WTC11 (cell line): ENCODE data around the gene GPR153. TPM values are rescaled to one million over a fixed set of nuclear protein-coding genes. Genes with fewer than 3 reads are reported as not detected.

Source experiments
- ATAC-seq: fragments of 200-7000 bp; cut with Tn5 transposase; 2 replicates; pipeline ENCODE4 v1.10.0; 2021; ENCODE audit warnings: mild to moderate bottlenecking, moderate library complexity
- CTCF ChIA-PET: fragments of 300-600 bp; sonication (Branson Sonifier 250); formaldehyde crosslinking; loops from one replicate; lab custom pipeline; 2021; ENCODE audit warnings: antibody characterized with exemption; lab: Charles Lee
- POLR2A ChIA-PET: fragments of 350-600 bp; sonication (Branson Sonifier 250); formaldehyde crosslinking; loops from one replicate; lab custom pipeline; 2021; ENCODE audit warnings: antibody characterized with exemption; lab: Charles Lee
- DNase-seq: peaks from one replicate; pipeline ENCODE4 v3.0.0; 2021; ENCODE audit warnings: low spot score
- H3K27ac Mint-ChIP-seq: 2 replicates; pipeline ENCODE4 v1.8.0; 2021; ENCODE audit warnings: mixed read lengths
- H3K27me3 Mint-ChIP-seq: 2 replicates; pipeline ENCODE4 v1.8.0; 2021; ENCODE audit warnings: low read depth, mild to moderate bottlenecking, moderate library complexity, mixed read lengths
- H3K36me3 Mint-ChIP-seq: 2 replicates; pipeline ENCODE4 v1.8.0; 2021; ENCODE audit warnings: mixed read lengths
- H3K4me1 Mint-ChIP-seq: 2 replicates; pipeline ENCODE4 v1.8.0; 2022; ENCODE audit warnings: mixed read lengths
- H3K4me3 Mint-ChIP-seq: 2 replicates; pipeline ENCODE4 v1.8.0; 2021; ENCODE audit warnings: mild to moderate bottlenecking, moderate library complexity, mixed read lengths
- H3K9me3 Mint-ChIP-seq: 2 replicates; pipeline ENCODE4 v1.8.0; 2021; ENCODE audit warnings: mixed read lengths
- FOXK1 ChIP-seq: sonication (generic); formaldehyde crosslinking; IDR thresholded peaks from 2 replicates; pipeline ENCODE4 v1.8.0; 2022; ENCODE audit warnings: mild to moderate bottlenecking, moderate library complexity, missing genetic modification reagents
- RELA ChIP-seq: sonication (generic); formaldehyde crosslinking; IDR thresholded peaks from 2 replicates; pipeline ENCODE4 v1.8.1; 2022; ENCODE audit warnings: missing genetic modification reagents, mild to moderate bottlenecking, borderline replicate concordance
- TEAD4 ChIP-seq: sonication (generic); formaldehyde crosslinking; IDR thresholded peaks from 2 replicates; pipeline ENCODE4 v1.8.0; 2022; ENCODE audit warnings: mild to moderate bottlenecking, missing genetic modification reagents
- ZNF232 ChIP-seq: sonication (generic); formaldehyde crosslinking; IDR thresholded peaks from 2 replicates; pipeline ENCODE4 v1.8.0; 2022; ENCODE audit warnings: mild to moderate bottlenecking, missing genetic modification reagents
- ZNF263 ChIP-seq: sonication (generic); formaldehyde crosslinking; IDR thresholded peaks from 2 replicates; pipeline ENCODE4 v1.8.1; 2022; ENCODE audit warnings: low read depth, mild to moderate bottlenecking, moderate library complexity, missing genetic modification reagents
- total RNA-seq: library from RNA; stranded (reverse); gene quantifications from 3 replicates; pipeline ENCODE4 v1.2.3, GENCODE V29; 2021
- TF ChIP-seq, protein P1 (sequence below): sonication (generic); formaldehyde crosslinking; IDR thresholded peaks from 2 replicates; pipeline ENCODE4 v1.8.1; 2022; ENCODE audit warnings: missing genetic modification reagents, borderline replicate concordance
- TF ChIP-seq, protein P2 (sequence below): sonication (generic); formaldehyde crosslinking; IDR thresholded peaks from 2 replicates; pipeline ENCODE4 v1.8.0; 2022; ENCODE audit warnings: missing genetic modification reagents
- TF ChIP-seq, protein P3 (sequence below): sonication (generic); formaldehyde crosslinking; IDR thresholded peaks from 2 replicates; pipeline ENCODE4 v1.8.1; 2023; ENCODE audit warnings: mild to moderate bottlenecking, missing genetic modification reagents
- TF ChIP-seq, protein P4 (sequence below): fragments of 250-450 bp; sonication (Bioruptor Pico); IDR thresholded peaks from 2 replicates; pipeline ENCODE4 v1.9.0; 2021; ENCODE audit warnings: mild to moderate bottlenecking
- TF ChIP-seq, protein P5 (sequence below): sonication (generic); formaldehyde crosslinking; IDR thresholded peaks from 2 replicates; pipeline ENCODE4 v1.8.1; 2022; ENCODE audit warnings: mild to moderate bottlenecking, moderate library complexity, missing genetic modification reagents
- TF ChIP-seq, protein P6 (sequence below): sonication (generic); formaldehyde crosslinking; conservative IDR thresholded peaks from 2 replicates; pipeline ENCODE4 v1.8.1; 2022; ENCODE audit warnings: mild to moderate bottlenecking, missing genetic modification reagents
- TF ChIP-seq, protein P7 (sequence below): sonication (generic); formaldehyde crosslinking; IDR thresholded peaks from 2 replicates; pipeline ENCODE4 v1.8.0; 2023; ENCODE audit warnings: missing genetic modification reagents

The GPR153 gene
- total RNA-seq, 1 experiment from 2014 or later = 13.4 TPM

DNA sequence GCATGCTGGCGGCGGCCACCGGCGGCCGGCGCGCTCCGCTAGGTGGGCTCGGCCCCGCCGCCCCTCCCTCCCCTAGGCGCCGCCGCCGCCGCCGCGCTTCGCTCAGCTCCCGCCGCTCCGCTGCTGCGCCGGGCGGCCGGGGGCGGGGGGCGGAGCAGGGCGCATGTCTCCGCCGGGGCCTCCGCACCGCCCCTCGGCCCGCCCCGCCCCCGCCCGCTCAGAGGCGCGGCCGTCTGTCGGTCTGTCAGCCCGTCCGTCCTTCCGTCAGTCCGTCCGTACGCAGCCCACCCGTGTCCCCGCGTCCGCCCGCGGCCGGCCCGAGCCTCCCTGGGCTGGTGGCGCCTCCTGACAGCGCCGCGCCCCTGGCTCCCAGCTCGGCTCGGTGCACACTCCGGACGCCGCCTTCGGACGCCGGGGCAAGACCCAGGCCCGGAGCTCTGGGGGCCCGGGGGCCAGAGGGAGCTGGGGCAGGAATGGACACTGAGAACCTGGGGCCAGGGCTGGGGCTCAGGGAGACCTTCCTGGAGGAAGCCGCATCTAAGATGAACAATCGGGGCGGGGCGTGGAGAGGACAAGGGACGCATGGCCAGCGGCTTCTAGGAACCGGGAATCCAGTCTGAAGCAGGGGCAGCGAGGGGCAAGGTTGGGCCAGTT is at the start of gene GPR153 (continued):
- TF ChIP-seq, protein P1, sequence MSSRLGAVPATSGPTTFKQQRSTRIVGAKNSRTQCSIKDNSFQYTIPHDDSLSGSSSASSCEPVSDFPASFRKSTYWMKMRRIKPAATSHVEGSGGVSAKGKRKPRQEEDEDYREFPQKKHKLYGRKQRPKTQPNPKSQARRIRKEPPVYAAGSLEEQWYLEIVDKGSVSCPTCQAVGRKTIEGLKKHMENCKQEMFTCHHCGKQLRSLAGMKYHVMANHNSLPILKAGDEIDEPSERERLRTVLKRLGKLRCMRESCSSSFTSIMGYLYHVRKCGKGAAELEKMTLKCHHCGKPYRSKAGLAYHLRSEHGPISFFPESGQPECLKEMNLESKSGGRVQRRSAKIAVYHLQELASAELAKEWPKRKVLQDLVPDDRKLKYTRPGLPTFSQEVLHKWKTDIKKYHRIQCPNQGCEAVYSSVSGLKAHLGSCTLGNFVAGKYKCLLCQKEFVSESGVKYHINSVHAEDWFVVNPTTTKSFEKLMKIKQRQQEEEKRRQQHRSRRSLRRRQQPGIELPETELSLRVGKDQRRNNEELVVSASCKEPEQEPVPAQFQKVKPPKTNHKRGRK = no peak
- TF ChIP-seq, protein P2, sequence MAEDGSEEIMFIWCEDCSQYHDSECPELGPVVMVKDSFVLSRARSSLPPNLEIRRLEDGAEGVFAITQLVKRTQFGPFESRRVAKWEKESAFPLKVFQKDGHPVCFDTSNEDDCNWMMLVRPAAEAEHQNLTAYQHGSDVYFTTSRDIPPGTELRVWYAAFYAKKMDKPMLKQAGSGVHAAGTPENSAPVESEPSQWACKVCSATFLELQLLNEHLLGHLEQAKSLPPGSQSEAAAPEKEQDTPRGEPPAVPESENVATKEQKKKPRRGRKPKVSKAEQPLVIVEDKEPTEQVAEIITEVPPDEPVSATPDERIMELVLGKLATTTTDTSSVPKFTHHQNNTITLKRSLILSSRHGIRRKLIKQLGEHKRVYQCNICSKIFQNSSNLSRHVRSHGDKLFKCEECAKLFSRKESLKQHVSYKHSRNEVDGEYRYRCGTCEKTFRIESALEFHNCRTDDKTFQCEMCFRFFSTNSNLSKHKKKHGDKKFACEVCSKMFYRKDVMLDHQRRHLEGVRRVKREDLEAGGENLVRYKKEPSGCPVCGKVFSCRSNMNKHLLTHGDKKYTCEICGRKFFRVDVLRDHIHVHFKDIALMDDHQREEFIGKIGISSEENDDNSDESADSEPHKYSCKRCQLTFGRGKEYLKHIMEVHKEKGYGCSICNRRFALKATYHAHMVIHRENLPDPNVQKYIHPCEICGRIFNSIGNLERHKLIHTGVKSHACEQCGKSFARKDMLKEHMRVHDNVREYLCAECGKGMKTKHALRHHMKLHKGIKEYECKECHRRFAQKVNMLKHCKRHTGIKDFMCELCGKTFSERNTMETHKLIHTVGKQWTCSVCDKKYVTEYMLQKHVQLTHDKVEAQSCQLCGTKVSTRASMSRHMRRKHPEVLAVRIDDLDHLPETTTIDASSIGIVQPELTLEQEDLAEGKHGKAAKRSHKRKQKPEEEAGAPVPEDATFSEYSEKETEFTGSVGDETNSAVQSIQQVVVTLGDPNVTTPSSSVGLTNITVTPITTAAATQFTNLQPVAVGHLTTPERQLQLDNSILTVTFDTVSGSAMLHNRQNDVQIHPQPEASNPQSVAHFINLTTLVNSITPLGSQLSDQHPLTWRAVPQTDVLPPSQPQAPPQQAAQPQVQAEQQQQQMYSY (CRISPR knock-in tag) = no peak
- TF ChIP-seq, protein P3, sequence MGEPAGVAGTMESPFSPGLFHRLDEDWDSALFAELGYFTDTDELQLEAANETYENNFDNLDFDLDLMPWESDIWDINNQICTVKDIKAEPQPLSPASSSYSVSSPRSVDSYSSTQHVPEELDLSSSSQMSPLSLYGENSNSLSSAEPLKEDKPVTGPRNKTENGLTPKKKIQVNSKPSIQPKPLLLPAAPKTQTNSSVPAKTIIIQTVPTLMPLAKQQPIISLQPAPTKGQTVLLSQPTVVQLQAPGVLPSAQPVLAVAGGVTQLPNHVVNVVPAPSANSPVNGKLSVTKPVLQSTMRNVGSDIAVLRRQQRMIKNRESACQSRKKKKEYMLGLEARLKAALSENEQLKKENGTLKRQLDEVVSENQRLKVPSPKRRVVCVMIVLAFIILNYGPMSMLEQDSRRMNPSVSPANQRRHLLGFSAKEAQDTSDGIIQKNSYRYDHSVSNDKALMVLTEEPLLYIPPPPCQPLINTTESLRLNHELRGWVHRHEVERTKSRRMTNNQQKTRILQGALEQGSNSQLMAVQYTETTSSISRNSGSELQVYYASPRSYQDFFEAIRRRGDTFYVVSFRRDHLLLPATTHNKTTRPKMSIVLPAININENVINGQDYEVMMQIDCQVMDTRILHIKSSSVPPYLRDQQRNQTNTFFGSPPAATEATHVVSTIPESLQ = no peak

DNA sequence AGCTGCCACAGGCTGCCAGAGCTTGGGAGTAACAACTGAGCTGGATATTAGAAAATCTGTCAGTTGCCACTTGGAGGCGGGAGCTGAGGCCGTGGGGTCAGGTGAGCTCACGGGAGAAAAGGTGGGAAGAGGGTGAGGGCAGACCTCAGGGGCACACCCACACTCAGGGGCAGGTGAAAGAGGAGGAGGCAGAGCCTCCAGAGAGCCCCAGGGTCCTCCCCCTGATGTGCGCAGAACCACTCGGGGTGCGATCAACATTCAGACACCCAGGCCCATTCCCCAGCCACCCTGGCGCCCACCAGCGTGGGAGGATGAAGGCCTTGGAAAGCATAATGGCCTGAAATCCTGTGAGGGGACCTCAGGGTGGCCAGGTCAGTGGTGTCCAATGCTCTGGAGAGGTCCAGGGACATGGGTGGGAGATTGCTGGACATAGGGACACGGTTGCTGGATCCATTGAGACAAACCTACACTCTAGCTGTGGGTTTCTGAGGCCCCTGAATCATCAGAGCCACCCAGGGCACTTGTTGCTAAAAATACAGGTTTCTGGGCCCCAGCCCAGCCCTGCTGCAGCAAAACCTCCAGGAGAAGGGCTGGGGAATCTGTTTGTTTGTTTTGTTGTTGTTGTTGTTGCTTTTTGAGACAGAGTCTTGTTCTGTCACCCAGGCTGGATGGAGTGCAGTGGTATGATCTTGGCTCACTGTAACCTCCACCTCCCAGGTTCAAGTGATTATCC is 49.4 kb upstream of the GPR153 start:
- ChIA-PET CTCF (interaction anchor here (1.4 kb wide), 1 partner anchor 113 kb away, joined by 3 read pairs; no protein-coding TSS in a partner anchor), POLR2A (no interaction called here)
- no peaks in the 10 kb centered on the region for H3K27me3 Mint-ChIP-seq
- DNase-seq (no peak), ATAC-seq (no peak)
- no peaks in the 10 kb centered on the region for H3K4me1 Mint-ChIP-seq
- TF ChIP-seq, protein P4, sequence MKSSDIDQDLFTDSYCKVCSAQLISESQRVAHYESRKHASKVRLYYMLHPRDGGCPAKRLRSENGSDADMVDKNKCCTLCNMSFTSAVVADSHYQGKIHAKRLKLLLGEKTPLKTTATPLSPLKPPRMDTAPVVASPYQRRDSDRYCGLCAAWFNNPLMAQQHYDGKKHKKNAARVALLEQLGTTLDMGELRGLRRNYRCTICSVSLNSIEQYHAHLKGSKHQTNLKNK = no peak
- TF ChIP-seq, protein P5, sequence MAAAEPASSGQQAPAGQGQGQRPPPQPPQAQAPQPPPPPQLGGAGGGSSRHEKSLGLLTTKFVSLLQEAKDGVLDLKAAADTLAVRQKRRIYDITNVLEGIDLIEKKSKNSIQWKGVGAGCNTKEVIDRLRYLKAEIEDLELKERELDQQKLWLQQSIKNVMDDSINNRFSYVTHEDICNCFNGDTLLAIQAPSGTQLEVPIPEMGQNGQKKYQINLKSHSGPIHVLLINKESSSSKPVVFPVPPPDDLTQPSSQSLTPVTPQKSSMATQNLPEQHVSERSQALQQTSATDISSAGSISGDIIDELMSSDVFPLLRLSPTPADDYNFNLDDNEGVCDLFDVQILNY = no peak
- TF ChIP-seq, protein P6, sequence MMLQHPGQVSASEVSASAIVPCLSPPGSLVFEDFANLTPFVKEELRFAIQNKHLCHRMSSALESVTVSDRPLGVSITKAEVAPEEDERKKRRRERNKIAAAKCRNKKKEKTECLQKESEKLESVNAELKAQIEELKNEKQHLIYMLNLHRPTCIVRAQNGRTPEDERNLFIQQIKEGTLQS = no peak
- TF ChIP-seq FOXK1 = no peak
- TF ChIP-seq TEAD4 (CRISPR knock-in tag) = no peak
- no peak for TF ChIP-seq ZNF232 (CRISPR knock-in tag)
- TF ChIP-seq RELA (CRISPR knock-in tag) = no peak
- TF ChIP-seq, protein P7, sequence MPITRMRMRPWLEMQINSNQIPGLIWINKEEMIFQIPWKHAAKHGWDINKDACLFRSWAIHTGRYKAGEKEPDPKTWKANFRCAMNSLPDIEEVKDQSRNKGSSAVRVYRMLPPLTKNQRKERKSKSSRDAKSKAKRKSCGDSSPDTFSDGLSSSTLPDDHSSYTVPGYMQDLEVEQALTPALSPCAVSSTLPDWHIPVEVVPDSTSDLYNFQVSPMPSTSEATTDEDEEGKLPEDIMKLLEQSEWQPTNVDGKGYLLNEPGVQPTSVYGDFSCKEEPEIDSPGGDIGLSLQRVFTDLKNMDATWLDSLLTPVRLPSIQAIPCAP (CRISPR knock-in tag) = no peak
- no peak for TF ChIP-seq ZNF263 (CRISPR knock-in tag)
- peaks cover 41% of the 10 kb centered on the region for H3K36me3 Mint-ChIP-seq
- peaks cover 36% of the 10 kb centered on the region for H3K9me3 Mint-ChIP-seq
- H3K27ac Mint-ChIP-seq = no peak overlapping the region
- H3K4me3 Mint-ChIP-seq = no peak overlapping the region
